SK-N-SH treated with all-trans-retinoic acid at 6 μM for 48 hours (cell line): ENCODE measurements around the gene FLG2.

Source experiments
- ATAC-seq: fragments of 200-7000 bp; cut with Tn5 transposase; 3 replicates; pipeline ENCODE4 v1.9.1; 2020; ENCODE audit warnings: mild to moderate bottlenecking, moderate library complexity
- ARNTL ChIP-seq: fragments of 450-650 bp; formaldehyde crosslinking; IDR thresholded peaks from 2 replicates; pipeline ENCODE4 v1.5.0; 2020; ENCODE audit warnings: low read depth, mild to moderate bottlenecking, moderate library complexity, borderline replicate concordance
- BACH2 ChIP-seq: fragments of 250-450 bp; sonication (Bioruptor Pico); IDR thresholded peaks from 2 replicates; pipeline ENCODE4 v1.9.0; 2021; ENCODE audit warnings: mild to moderate bottlenecking, borderline replicate concordance
- CSDC2 ChIP-seq: fragments of 250-450 bp; sonication (Bioruptor Pico); IDR thresholded peaks from 2 replicates; pipeline ENCODE4 v1.5.0; 2020; ENCODE audit warnings: mild to moderate bottlenecking, moderate library complexity
- ESRRG ChIP-seq: fragments of 250-450 bp; sonication (Bioruptor Pico); IDR thresholded peaks from 2 replicates; pipeline ENCODE4 v1.6.1; 2021; ENCODE audit warnings: mild to moderate bottlenecking
- GLIS3 ChIP-seq: fragments of 250-450 bp; sonication (Bioruptor Pico); IDR thresholded peaks from 2 replicates; pipeline ENCODE4 v1.5.0; 2020; ENCODE audit warnings: mild to moderate bottlenecking, moderate library complexity
- ISL1 ChIP-seq: fragments of 250-450 bp; sonication (Bioruptor Pico); IDR thresholded peaks from 2 replicates; pipeline ENCODE4 v2.1.2; 2022; ENCODE audit warnings: mild to moderate bottlenecking, moderate library complexity
- PPARA ChIP-seq: fragments of 250-450 bp; sonication (Bioruptor Pico); IDR thresholded peaks from 2 replicates; pipeline ENCODE4 v1.5.0; 2020; ENCODE audit warnings: mild to moderate bottlenecking, borderline replicate concordance
- SNAI2 ChIP-seq: fragments of 250-450 bp; sonication (Bioruptor Pico); IDR thresholded peaks from 2 replicates; pipeline ENCODE4 v1.5.0; 2020; ENCODE audit warnings: mild to moderate bottlenecking, moderate library complexity
- TCF4 ChIP-seq: fragments of 250-450 bp; sonication (Bioruptor Pico); IDR thresholded peaks from 2 replicates; pipeline ENCODE4 v1.8.0; 2021; ENCODE audit warnings: mild to moderate bottlenecking, moderate library complexity, borderline replicate concordance
- TOX ChIP-seq: fragments of 250-450 bp; sonication (Bioruptor Pico); IDR thresholded peaks from 2 replicates; pipeline ENCODE4 v1.8.0; 2021; ENCODE audit warnings: mild to moderate bottlenecking, moderate library complexity, borderline replicate concordance
- ZC3H10 ChIP-seq: fragments of 250-450 bp; sonication (Bioruptor Pico); IDR thresholded peaks from 2 replicates; pipeline ENCODE4 v1.5.1; 2021; ENCODE audit warnings: mild to moderate bottlenecking, moderate library complexity
- ZFP3 ChIP-seq: fragments of 250-450 bp; sonication (Bioruptor Pico); IDR thresholded peaks from 2 replicates; pipeline ENCODE4 v1.5.0; 2020; ENCODE audit warnings: mild to moderate bottlenecking, moderate library complexity
- ZFP30 ChIP-seq: fragments of 450-650 bp; formaldehyde crosslinking; IDR thresholded peaks from 2 replicates; pipeline ENCODE4 v1.5.0; 2022; ENCODE audit warnings: mild to moderate bottlenecking, moderate library complexity
- ZNF565 ChIP-seq: fragments of 450-650 bp; formaldehyde crosslinking; conservative IDR thresholded peaks from 2 replicates; pipeline ENCODE4 v1.5.0; 2020; ENCODE audit warnings: low read depth, mild to moderate bottlenecking, moderate library complexity
- ZNF70 ChIP-seq: fragments of 450-650 bp; formaldehyde crosslinking; IDR thresholded peaks from 2 replicates; pipeline ENCODE4 v1.5.0; 2020; ENCODE audit warnings: mild to moderate bottlenecking, moderate library complexity
- ZNF8 ChIP-seq: fragments of 450-650 bp; formaldehyde crosslinking; IDR thresholded peaks from 2 replicates; pipeline ENCODE4 v1.5.0; 2020; ENCODE audit warnings: mild to moderate bottlenecking, moderate library complexity
- TF ChIP-seq, protein P1 (sequence below): fragments of 250-450 bp; sonication (Bioruptor Pico); IDR thresholded peaks from 2 replicates; pipeline ENCODE4 v1.8.0; 2020; ENCODE audit warnings: mild to moderate bottlenecking, moderate library complexity, borderline replicate concordance
- TF ChIP-seq, protein P2 (sequence below): fragments of 250-450 bp; sonication (Bioruptor Pico); IDR thresholded peaks from 2 replicates; pipeline ENCODE4 v1.5.0; 2020; ENCODE audit warnings: mild to moderate bottlenecking, moderate library complexity
- TF ChIP-seq, protein P3 (sequence below): fragments of 250-450 bp; sonication (Bioruptor Pico); IDR thresholded peaks from 2 replicates; pipeline ENCODE4 v1.8.0; 2021; ENCODE audit warnings: low read depth, mild to moderate bottlenecking, moderate library complexity, borderline replicate concordance
- TF ChIP-seq, protein P4 (sequence below): fragments of 250-450 bp; sonication (Bioruptor Pico); IDR thresholded peaks from 2 replicates; pipeline ENCODE4 v1.5.1; 2021; ENCODE audit warnings: mild to moderate bottlenecking, moderate library complexity

Gene FLG2

DNA sequence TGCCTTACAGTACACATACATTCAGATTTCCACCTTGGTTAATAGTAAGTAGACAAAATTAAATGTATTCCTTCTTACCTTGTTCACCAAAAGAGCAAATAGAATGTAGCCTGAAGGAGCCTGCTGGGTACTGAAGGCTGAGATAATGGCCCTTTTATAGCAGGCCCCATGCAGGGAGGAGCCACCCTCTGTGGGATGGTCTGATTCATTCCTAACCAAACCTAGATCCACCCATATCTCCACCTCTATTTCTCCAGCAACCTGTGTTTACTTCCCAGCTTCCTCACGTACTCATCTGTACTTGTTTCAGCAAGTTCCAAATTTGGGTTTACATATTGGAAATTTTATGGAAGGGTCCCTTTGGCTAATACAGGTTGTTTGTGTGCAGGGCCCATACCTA lies 34.7 kb downstream of the FLG2 start, which contains the start of gene FLG:
FLG (minus strand) TSS at position 129 of the 400 bp plus-strand sequence. CDS start 9,783 bp downstream, outside the sequence.
- no peak for ATAC-seq
- TF ChIP-seq, protein P1, sequence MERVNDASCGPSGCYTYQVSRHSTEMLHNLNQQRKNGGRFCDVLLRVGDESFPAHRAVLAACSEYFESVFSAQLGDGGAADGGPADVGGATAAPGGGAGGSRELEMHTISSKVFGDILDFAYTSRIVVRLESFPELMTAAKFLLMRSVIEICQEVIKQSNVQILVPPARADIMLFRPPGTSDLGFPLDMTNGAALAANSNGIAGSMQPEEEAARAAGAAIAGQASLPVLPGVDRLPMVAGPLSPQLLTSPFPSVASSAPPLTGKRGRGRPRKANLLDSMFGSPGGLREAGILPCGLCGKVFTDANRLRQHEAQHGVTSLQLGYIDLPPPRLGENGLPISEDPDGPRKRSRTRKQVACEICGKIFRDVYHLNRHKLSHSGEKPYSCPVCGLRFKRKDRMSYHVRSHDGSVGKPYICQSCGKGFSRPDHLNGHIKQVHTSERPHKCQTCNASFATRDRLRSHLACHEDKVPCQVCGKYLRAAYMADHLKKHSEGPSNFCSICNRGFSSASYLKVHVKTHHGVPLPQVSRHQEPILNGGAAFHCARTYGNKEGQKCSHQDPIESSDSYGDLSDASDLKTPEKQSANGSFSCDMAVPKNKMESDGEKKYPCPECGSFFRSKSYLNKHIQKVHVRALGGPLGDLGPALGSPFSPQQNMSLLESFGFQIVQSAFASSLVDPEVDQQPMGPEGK (CRISPR knock-in tag) = no peak
- TF ChIP-seq ZFP3 (CRISPR knock-in tag) (no peak), ZNF8 (no peak), ZNF565 (CRISPR knock-in tag) (no peak), ZC3H10 (no peak), TOX (CRISPR knock-in tag) (no peak), PPARA (no peak), ESRRG (CRISPR knock-in tag) (no peak), GLIS3 (no peak), ISL1 (CRISPR knock-in tag) (no peak), ARNTL (CRISPR knock-in tag) (no peak)
- TF ChIP-seq, protein P2, sequence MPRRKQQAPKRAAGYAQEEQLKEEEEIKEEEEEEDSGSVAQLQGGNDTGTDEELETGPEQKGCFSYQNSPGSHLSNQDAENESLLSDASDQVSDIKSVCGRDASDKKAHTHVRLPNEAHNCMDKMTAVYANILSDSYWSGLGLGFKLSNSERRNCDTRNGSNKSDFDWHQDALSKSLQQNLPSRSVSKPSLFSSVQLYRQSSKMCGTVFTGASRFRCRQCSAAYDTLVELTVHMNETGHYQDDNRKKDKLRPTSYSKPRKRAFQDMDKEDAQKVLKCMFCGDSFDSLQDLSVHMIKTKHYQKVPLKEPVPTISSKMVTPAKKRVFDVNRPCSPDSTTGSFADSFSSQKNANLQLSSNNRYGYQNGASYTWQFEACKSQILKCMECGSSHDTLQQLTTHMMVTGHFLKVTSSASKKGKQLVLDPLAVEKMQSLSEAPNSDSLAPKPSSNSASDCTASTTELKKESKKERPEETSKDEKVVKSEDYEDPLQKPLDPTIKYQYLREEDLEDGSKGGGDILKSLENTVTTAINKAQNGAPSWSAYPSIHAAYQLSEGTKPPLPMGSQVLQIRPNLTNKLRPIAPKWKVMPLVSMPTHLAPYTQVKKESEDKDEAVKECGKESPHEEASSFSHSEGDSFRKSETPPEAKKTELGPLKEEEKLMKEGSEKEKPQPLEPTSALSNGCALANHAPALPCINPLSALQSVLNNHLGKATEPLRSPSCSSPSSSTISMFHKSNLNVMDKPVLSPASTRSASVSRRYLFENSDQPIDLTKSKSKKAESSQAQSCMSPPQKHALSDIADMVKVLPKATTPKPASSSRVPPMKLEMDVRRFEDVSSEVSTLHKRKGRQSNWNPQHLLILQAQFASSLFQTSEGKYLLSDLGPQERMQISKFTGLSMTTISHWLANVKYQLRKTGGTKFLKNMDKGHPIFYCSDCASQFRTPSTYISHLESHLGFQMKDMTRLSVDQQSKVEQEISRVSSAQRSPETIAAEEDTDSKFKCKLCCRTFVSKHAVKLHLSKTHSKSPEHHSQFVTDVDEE (CRISPR knock-in tag) = no peak
- TF ChIP-seq, all 23 proteins: peak for 0

DNA sequence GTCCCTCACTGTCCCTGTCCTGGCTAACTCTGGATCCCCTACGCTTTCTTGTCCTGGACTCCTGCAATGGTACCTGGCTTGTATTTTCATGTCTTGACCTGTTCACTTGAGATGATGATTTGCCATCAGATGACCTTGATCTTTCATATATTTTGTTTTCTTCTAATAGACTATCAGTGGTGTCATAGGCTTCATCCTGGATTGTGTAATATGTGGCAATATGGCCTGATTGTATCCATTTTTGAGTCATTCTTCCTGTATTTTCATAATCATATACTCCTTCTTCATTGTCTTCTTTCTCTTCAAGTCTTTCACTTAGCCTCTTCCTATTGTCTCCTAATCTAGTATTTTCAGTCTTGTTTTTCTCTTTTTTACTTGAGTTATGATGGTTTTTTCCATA lies 45.8 kb downstream of the FLG2 start:
- ATAC-seq = no peak
- TF ChIP-seq TOX (CRISPR knock-in tag) (no peak), ZNF70 (CRISPR knock-in tag) (no peak), GLIS3 (no peak), TCF4 (CRISPR knock-in tag) (no peak), ZNF8 (no peak), ISL1 (CRISPR knock-in tag) (no peak), ZNF565 (CRISPR knock-in tag) (no peak), PPARA (no peak), BACH2 (CRISPR knock-in tag) (no peak), SNAI2 (CRISPR knock-in tag) (no peak), CSDC2 (CRISPR knock-in tag) (no peak), ESRRG (CRISPR knock-in tag) (no peak), ARNTL (CRISPR knock-in tag) (no peak), ZFP30 (CRISPR knock-in tag) (no peak)
- TF ChIP-seq, protein P1 (CRISPR knock-in tag) = no peak
- TF ChIP-seq, protein P3, sequence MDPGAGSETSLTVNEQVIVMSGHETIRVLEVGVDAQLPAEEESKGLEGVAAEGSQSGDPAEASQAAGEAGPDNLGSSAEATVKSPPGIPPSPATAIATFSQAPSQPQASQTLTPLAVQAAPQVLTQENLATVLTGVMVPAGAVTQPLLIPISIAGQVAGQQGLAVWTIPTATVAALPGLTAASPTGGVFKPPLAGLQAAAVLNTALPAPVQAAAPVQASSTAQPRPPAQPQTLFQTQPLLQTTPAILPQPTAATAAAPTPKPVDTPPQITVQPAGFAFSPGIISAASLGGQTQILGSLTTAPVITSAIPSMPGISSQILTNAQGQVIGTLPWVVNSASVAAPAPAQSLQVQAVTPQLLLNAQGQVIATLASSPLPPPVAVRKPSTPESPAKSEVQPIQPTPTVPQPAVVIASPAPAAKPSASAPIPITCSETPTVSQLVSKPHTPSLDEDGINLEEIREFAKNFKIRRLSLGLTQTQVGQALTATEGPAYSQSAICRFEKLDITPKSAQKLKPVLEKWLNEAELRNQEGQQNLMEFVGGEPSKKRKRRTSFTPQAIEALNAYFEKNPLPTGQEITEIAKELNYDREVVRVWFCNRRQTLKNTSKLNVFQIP (CRISPR knock-in tag) = no peak
- TF ChIP-seq, protein P2 (CRISPR knock-in tag) = no peak
- TF ChIP-seq, protein P4, sequence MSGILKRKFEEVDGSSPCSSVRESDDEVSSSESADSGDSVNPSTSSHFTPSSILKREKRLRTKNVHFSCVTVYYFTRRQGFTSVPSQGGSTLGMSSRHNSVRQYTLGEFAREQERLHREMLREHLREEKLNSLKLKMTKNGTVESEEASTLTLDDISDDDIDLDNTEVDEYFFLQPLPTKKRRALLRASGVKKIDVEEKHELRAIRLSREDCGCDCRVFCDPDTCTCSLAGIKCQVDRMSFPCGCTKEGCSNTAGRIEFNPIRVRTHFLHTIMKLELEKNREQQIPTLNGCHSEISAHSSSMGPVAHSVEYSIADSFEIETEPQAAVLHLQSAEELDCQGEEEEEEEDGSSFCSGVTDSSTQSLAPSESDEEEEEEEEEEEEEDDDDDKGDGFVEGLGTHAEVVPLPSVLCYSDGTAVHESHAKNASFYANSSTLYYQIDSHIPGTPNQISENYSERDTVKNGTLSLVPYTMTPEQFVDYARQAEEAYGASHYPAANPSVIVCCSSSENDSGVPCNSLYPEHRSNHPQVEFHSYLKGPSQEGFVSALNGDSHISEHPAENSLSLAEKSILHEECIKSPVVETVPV (CRISPR knock-in tag) = no peak
